HEK293 (cell line): ENCODE measurements around the gene KLHDC7B.

ENCODE experiments used
- CTCF ChIA-PET: fragments of 350-600 bp; formaldehyde crosslinking; extraction: SDS; loops from one replicate; lab custom pipeline; 2021; ENCODE audit warnings: antibody characterized with exemption; lab: Yijun Ruan, JAX
- POLR2A ChIA-PET: fragments of 300-600 bp; formaldehyde crosslinking; extraction: SDS; loops from one replicate; lab custom pipeline; 2020; ENCODE audit warnings: antibody characterized with exemption, inconsistent platforms; lab: Yijun Ruan, JAX
- H3K27ac ChIP-seq: fragments of 200-500 bp; sonication (Bioruptor generic); 2 replicates; pipeline ENCODE4 v1.5.1; 2014; ENCODE audit warnings: low read depth, low read length, control low read depth, inconsistent platforms; ENCODE audit errors: extremely low read depth
- H3K36me3 ChIP-seq, 2 experiments: fragments of 200-500 bp in 1 of 2; sonication (Bioruptor generic) in 1 of 2; 1 replicate in 1 of 2; 2 replicates in 1 of 2; pipeline ENCODE4 v1.5.1; 2014 to 2017; ENCODE audit warnings: inconsistent platforms in 2 of 2, low read length in 2 of 2; ENCODE audit not compliant: control insufficient read depth in 2 of 2, insufficient read depth in 1 of 2
- H3K4me1 ChIP-seq: fragments of 200-500 bp; sonication (Bioruptor generic); 2 replicates; pipeline ENCODE4 v1.5.1; 2014; ENCODE audit warnings: mild to moderate bottlenecking, low read length, inconsistent platforms; ENCODE audit not compliant: control insufficient read depth, insufficient read depth
- H3K4me3 ChIP-seq: 2 replicates; pipeline ENCODE4 v1.5.1; 2011; ENCODE audit warnings: low read depth, mild to moderate bottlenecking, control low read depth, low read length, moderate library complexity
- H3K9me3 ChIP-seq: fragments of 200-500 bp; sonication (Bioruptor generic); 2 replicates; pipeline ENCODE4 v1.5.1; 2014; ENCODE audit warnings: low read depth, low read length, inconsistent platforms; ENCODE audit not compliant: control insufficient read depth, insufficient read depth
- KLF8 ChIP-seq: fragments of 450-650 bp; formaldehyde crosslinking; IDR thresholded peaks from 2 replicates; pipeline ENCODE4 v1.5.1; 2016; ENCODE audit warnings: missing biosample characterization, missing genetic modification characterization
- MYNN ChIP-seq: fragments of 450-650 bp; formaldehyde crosslinking; IDR thresholded peaks from 2 replicates; pipeline ENCODE4 v1.5.1; 2016; ENCODE audit warnings: missing biosample characterization, missing genetic modification characterization, borderline replicate concordance
- SP7 ChIP-seq: fragments of 450-650 bp; formaldehyde crosslinking; IDR thresholded peaks from 2 replicates; pipeline ENCODE4 v1.5.1; 2016; ENCODE audit warnings: missing biosample characterization, missing genetic modification characterization
- ZNF155 ChIP-seq: fragments of 450-650 bp; formaldehyde crosslinking; IDR thresholded peaks from 2 replicates; pipeline ENCODE4 v1.5.1; 2016; ENCODE audit warnings: missing biosample characterization, missing genetic modification characterization
- ZNF23 ChIP-seq: fragments of 450-650 bp; formaldehyde crosslinking; IDR thresholded peaks from 2 replicates; pipeline ENCODE4 v1.5.1; 2016; ENCODE audit warnings: missing biosample characterization, missing genetic modification characterization, borderline replicate concordance
- ZNF302 ChIP-seq: fragments of 450-650 bp; formaldehyde crosslinking; IDR thresholded peaks from 2 replicates; pipeline ENCODE4 v1.5.1; 2016; ENCODE audit warnings: missing biosample characterization, missing genetic modification characterization, low read depth
- ZNF335 ChIP-seq: fragments of 450-650 bp; formaldehyde crosslinking; conservative IDR thresholded peaks from 2 replicates; pipeline ENCODE4 v1.5.1; 2016; ENCODE audit warnings: missing biosample characterization, missing genetic modification characterization
- ZNF366 ChIP-seq: fragments of 450-650 bp; formaldehyde crosslinking; conservative IDR thresholded peaks from 2 replicates; pipeline ENCODE4 v1.5.1; 2016; ENCODE audit warnings: missing biosample characterization, missing genetic modification characterization
- ZNF558 ChIP-seq: fragments of 450-650 bp; formaldehyde crosslinking; IDR thresholded peaks from 2 replicates; pipeline ENCODE4 v1.5.1; 2016; ENCODE audit warnings: missing biosample characterization, missing genetic modification characterization
- ZNF658 ChIP-seq: fragments of 450-650 bp; formaldehyde crosslinking; IDR thresholded peaks from 2 replicates; pipeline ENCODE4; 2016; ENCODE audit warnings: missing biosample characterization, missing genetic modification characterization
- ZNF707 ChIP-seq: fragments of 450-650 bp; formaldehyde crosslinking; IDR thresholded peaks from 2 replicates; pipeline ENCODE4 v1.5.1; 2016; ENCODE audit warnings: missing biosample characterization, missing genetic modification characterization
- ZSCAN23 ChIP-seq: fragments of 450-650 bp; formaldehyde crosslinking; IDR thresholded peaks from 2 replicates; pipeline ENCODE4 v1.5.1; 2016; ENCODE audit warnings: missing biosample characterization, missing genetic modification characterization
- TF ChIP-seq, protein P1 (sequence below): fragments of 450-650 bp; formaldehyde crosslinking; IDR thresholded peaks from 2 replicates; pipeline ENCODE4 v1.5.1; 2016; ENCODE audit warnings: missing biosample characterization, missing genetic modification characterization
- TF ChIP-seq, protein P2 (sequence below): fragments of 450-650 bp; formaldehyde crosslinking; IDR thresholded peaks from 2 replicates; pipeline ENCODE4 v1.5.1; 2017; ENCODE audit warnings: missing biosample characterization, missing genetic modification characterization
- TF ChIP-seq, protein P3 (sequence below): fragments of 450-650 bp; formaldehyde crosslinking; IDR thresholded peaks from 2 replicates; pipeline ENCODE4 v1.5.1; 2016; ENCODE audit warnings: missing biosample characterization, missing genetic modification characterization
- TF ChIP-seq, protein P4 (sequence below): fragments of 450-650 bp; formaldehyde crosslinking; conservative IDR thresholded peaks from 2 replicates; pipeline ENCODE4 v1.5.1; 2016; ENCODE audit warnings: low read depth, missing biosample characterization, missing genetic modification characterization

KLHDC7B gene

DNA sequence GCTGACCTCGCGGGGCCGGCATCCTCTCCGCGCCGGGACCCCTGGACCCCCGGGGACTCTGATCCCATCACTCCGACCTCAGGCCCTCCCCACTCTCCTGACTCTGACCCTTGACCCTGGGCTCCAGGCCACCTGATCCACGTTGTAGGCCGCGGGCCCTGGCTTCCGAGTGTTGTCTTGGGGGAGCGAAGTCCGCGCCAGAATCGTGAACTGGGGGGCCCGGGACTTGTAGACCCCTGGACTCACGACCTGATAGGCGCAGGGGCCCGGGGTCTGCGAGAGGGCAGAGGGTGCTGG, 15.2 kb upstream of the KLHDC7B start:
- POLR2A ChIA-PET, result no interaction called here
- TF ChIP-seq ZNF366 (tag by site-specific recombination), result no peak
- TF ChIP-seq SP7 (tag by site-specific recombination), result no peak
- TF ChIP-seq ZNF707 (tag by site-specific recombination), result no peak
- TF ChIP-seq ZNF335 (tag by site-specific recombination), result peak; percentile 24; the same call in 1 of the 2 replicates
- CTCF ChIA-PET, result no interaction called here
- Histone ChIP-seq H3K4me3 (no peak overlapping the region), H3K4me1 (no peaks in the 10 kb centered on the region; the same call in 1 of the 2 replicates), H3K9me3 (no peaks in the 10 kb centered on the region), H3K27ac (no peak overlapping the region; the same call in 1 of the 2 replicates), H3K36me3 (no peaks in the 10 kb centered on the region)

DNA sequence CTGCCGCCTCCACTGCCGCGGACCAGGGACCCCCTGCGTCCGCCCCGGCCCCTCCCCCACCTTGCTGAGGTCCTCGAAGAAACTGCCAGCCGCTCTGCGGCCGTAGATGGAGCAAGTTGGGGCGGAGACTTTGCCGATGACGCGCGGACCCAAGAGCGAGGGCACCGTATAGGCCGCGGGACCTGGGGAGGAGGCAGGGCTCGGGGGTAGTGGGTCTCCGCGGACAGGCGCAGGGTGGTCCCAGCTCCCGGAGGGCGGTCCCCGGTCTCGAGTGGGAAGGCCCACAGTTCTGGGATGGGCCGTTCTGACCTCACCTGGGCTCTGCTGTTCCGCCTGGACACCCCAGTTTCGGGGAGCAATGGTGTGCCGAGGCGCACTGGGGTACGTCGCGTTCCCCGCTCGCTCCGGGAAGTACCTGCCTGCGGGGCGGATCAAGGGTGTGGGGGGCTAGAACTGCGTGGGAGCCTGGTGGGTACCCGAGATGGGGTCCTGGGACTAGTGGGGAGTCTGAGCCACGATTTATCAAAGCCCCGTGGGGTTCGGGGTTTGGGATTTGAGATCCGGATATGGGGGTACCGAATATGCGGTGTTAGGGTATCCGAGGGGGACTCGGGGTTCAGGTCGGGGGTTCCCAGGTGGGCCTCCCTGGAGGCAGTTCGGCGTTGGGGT, 14.7 kb upstream of the KLHDC7B start:
- ChIA-PET CTCF (no interaction called here), POLR2A (no interaction called here)
- no peaks in the 10 kb centered on the region for H3K9me3 ChIP-seq
- TF ChIP-seq, protein P1, sequence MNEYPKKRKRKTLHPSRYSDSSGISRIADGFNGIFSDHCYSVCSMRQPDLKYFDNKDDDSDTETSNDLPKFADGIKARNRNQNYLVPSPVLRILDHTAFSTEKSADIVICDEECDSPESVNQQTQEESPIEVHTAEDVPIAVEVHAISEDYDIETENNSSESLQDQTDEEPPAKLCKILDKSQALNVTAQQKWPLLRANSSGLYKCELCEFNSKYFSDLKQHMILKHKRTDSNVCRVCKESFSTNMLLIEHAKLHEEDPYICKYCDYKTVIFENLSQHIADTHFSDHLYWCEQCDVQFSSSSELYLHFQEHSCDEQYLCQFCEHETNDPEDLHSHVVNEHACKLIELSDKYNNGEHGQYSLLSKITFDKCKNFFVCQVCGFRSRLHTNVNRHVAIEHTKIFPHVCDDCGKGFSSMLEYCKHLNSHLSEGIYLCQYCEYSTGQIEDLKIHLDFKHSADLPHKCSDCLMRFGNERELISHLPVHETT (tag by site-specific recombination), result no peak
- TF ChIP-seq ZNF558 (tag by site-specific recombination), result no peak
- no peak for TF ChIP-seq ZNF658 (tag by site-specific recombination)
- TF ChIP-seq, protein P2, sequence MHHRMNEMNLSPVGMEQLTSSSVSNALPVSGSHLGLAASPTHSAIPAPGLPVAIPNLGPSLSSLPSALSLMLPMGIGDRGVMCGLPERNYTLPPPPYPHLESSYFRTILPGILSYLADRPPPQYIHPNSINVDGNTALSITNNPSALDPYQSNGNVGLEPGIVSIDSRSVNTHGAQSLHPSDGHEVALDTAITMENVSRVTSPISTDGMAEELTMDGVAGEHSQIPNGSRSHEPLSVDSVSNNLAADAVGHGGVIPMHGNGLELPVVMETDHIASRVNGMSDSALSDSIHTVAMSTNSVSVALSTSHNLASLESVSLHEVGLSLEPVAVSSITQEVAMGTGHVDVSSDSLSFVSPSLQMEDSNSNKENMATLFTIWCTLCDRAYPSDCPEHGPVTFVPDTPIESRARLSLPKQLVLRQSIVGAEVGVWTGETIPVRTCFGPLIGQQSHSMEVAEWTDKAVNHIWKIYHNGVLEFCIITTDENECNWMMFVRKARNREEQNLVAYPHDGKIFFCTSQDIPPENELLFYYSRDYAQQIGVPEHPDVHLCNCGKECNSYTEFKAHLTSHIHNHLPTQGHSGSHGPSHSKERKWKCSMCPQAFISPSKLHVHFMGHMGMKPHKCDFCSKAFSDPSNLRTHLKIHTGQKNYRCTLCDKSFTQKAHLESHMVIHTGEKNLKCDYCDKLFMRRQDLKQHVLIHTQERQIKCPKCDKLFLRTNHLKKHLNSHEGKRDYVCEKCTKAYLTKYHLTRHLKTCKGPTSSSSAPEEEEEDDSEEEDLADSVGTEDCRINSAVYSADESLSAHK (tag by site-specific recombination), result peak; percentile 64; the same call in 1 of the 2 replicates
- TF ChIP-seq, protein P3, sequence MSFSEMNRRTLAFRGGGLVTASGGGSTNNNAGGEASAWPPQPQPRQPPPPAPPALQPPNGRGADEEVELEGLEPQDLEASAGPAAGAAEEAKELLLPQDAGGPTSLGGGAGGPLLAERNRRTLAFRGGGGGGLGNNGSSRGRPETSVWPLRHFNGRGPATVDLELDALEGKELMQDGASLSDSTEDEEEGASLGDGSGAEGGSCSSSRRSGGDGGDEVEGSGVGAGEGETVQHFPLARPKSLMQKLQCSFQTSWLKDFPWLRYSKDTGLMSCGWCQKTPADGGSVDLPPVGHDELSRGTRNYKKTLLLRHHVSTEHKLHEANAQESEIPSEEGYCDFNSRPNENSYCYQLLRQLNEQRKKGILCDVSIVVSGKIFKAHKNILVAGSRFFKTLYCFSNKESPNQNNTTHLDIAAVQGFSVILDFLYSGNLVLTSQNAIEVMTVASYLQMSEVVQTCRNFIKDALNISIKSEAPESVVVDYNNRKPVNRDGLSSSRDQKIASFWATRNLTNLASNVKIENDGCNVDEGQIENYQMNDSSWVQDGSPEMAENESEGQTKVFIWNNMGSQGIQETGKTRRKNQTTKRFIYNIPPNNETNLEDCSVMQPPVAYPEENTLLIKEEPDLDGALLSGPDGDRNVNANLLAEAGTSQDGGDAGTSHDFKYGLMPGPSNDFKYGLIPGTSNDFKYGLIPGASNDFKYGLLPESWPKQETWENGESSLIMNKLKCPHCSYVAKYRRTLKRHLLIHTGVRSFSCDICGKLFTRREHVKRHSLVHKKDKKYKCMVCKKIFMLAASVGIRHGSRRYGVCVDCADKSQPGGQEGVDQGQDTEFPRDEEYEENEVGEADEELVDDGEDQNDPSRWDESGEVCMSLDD, result peak; percentile 78; the same call in 1 of the 2 replicates
- H3K27ac ChIP-seq, result no peak overlapping the region; the same call in 1 of the 2 replicates
- H3K4me3 ChIP-seq, result peak overlapping the region; percentile 4; the same call in 1 of the 2 replicates
- no peaks in the 10 kb centered on the region; the same call in 1 of the 2 replicates for H3K4me1 ChIP-seq
- no peaks in the 10 kb centered on the region for H3K36me3 ChIP-seq

DNA sequence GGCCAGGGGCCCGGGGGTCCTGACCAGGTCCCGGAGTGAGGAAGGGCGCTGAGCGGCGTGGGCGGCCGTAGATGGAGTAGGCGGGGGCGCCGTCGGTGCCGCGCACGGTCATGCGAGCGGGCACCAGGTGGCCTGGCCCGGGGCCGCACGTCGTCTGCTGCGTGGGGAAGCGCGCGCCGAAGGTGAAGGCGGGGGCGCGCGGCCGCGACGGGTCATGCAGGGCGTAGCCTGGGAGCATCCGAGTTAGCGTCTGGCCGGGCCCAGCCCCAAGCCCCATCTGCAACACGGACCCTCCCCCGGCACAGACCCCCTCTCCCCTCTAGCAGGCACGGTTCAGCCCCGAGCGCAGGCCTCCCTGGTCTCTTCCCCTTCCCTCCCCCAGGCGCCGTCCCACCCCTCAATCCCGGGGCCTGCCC, 14.1 kb upstream of the KLHDC7B start:
- TF ChIP-seq MYNN (no peak), ZSCAN23 (tag by site-specific recombination) (no peak), ZNF23 (no peak), KLF8 (no peak), ZNF155 (tag by site-specific recombination) (no peak), ZNF302 (tag by site-specific recombination) (no peak)
- TF ChIP-seq, protein P4, sequence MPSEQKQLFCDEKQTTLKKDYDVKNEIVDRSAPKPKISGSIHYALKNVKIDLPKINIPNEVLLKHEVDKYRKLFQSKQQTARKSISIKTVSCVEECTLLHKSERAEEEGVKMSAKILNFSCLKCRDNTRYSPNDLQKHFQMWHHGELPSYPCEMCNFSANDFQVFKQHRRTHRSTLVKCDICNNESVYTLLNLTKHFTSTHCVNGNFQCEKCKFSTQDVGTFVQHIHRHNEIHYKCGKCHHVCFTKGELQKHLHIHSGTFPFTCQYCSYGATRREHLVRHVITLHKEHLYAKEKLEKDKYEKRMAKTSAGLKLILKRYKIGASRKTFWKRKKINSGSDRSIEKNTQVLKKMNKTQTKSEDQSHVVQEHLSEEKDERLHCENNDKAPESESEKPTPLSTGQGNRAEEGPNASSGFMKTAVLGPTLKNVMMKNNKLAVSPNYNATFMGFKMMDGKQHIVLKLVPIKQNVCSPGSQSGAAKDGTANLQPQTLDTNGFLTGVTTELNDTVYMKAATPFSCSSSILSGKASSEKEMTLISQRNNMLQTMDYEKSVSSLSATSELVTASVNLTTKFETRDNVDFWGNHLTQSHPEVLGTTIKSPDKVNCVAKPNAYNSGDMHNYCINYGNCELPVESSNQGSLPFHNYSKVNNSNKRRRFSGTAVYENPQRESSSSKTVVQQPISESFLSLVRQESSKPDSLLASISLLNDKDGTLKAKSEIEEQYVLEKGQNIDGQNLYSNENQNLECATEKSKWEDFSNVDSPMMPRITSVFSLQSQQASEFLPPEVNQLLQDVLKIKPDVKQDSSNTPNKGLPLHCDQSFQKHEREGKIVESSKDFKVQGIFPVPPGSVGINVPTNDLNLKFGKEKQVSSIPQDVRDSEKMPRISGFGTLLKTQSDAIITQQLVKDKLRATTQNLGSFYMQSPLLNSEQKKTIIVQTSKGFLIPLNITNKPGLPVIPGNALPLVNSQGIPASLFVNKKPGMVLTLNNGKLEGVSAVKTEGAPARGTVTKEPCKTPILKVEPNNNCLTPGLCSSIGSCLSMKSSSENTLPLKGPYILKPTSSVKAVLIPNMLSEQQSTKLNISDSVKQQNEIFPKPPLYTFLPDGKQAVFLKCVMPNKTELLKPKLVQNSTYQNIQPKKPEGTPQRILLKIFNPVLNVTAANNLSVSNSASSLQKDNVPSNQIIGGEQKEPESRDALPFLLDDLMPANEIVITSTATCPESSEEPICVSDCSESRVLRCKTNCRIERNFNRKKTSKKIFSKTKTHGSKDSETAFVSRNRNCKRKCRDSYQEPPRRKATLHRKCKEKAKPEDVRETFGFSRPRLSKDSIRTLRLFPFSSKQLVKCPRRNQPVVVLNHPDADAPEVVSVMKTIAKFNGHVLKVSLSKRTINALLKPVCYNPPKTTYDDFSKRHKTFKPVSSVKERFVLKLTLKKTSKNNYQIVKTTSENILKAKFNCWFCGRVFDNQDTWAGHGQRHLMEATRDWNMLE, result no peak
- ChIA-PET POLR2A (interaction anchor here (0.7 kb wide), 1 partner anchor 58 kb away, joined by 3 read pairs; no protein-coding TSS in a partner anchor), CTCF (no interaction called here)
- Histone ChIP-seq H3K9me3 (no peaks in the 10 kb centered on the region), H3K36me3 (no peaks in the 10 kb centered on the region), H3K4me1 (no peaks in the 10 kb centered on the region; the same call in 1 of the 2 replicates), H3K4me3 (no peak overlapping the region), H3K27ac (no peak overlapping the region)
